Upper lobe of left lung (tissue), 6 donors: ENCODE results near the gene NRXN2. TPM values are rescaled to one million over a fixed set of nuclear protein-coding genes. Genes with fewer than 3 reads are reported as not detected.

ENCODE experiments used
- ATAC-seq, 2 donors: fragments of 200-7000 bp; cut with Tn5 transposase; one replicate each; pipeline ENCODE4 v1.9.1; 2022; ENCODE audit warnings: mild to moderate bottlenecking in 2 of 2, moderate library complexity in 2 of 2; ENCODE audit not compliant: low FRiP score in 2 of 2
- DNase-seq, 2 donors: peaks; one replicate each; pipeline ENCODE4 v3.0.0-alpha.2; 2019 to 2020
- H3K27ac ChIP-seq, 4 donors: fragments of 200-600 bp; sonication (generic); one replicate each; pipeline ENCODE4 v1.5.1; 2016 to 2019
- H3K27me3 ChIP-seq, 4 donors: fragments of 200-600 bp; sonication (generic); one replicate each; pipeline ENCODE4 v1.5.1; 2017 to 2019
- H3K36me3 ChIP-seq, 4 donors: fragments of 200-600 bp; sonication (generic); one replicate each; pipeline ENCODE4 v1.5.1; 2016 to 2019
- H3K4me1 ChIP-seq, 4 donors: fragments of 200-600 bp; sonication (generic); one replicate each; pipeline ENCODE4 v1.5.1; 2018 to 2019
- H3K4me3 ChIP-seq, 4 donors: fragments of 200-600 bp; sonication (generic); one replicate each; pipeline ENCODE4 v1.5.1; 2017 to 2019; ENCODE audit warnings: mild to moderate bottlenecking in 2 of 4, moderate library complexity in 1 of 4
- H3K9me3 ChIP-seq, 4 donors: fragments of 200-600 bp; sonication (generic); one replicate each; pipeline ENCODE4 v1.5.1; 2018 to 2019
- EP300 ChIP-seq, 4 donors: sonication (generic); formaldehyde crosslinking; IDR thresholded peaks; one replicate each; pipeline ENCODE4 v1.5.1; 2017; ENCODE audit warnings: antibody characterized with exemption in 4 of 4, control low read depth in 2 of 4
- POLR2A ChIP-seq, 4 donors: fragments of 450-650 bp; IDR thresholded peaks; one replicate each; pipeline ENCODE4 v1.5.1; 2016 to 2017; ENCODE audit warnings: antibody characterized with exemption in 4 of 4, mild to moderate bottlenecking in 2 of 4
- POLR2AphosphoS5 ChIP-seq, 2 donors: sonication (generic); formaldehyde crosslinking; IDR thresholded peaks; one replicate each; pipeline ENCODE4 v1.5.1; 2017; ENCODE audit warnings: antibody characterized with exemption in 2 of 2
- WGBS, 2 donors: methylation state at CpG; one replicate each; pipeline ENCODE4 v1.1.5; 2017 to 2018; 5-methylcytosine and 5-hydroxymethylcytosine counted together
- total RNA-seq, 6 donors: library from RNA; depleted of rRNA in 4 of 6; stranded (reverse); fragments of >200 nt in 4 of 6; gene quantifications; one replicate each; pipeline versions ENCODE4 v1.1.0 to v1.2.1, GENCODE V29; 2016 to 2021
- TF ChIP-seq, protein P1 (sequence below), 6 experiments: fragments of 450-650 bp in 4 of 6; fragments of 200-600 bp in 2 of 6; sonication (generic) in 2 of 6; IDR thresholded peaks; one replicate each; pipeline ENCODE4 v1.5.1; 2016 to 2019; ENCODE audit warnings: antibody characterized with exemption in 6 of 6
- donor health status: DM: no; HTN: no; CAD: no; lungs with moderate emphysema.
- donor health status: DM: no; HTN: yes; CAD: no; lungs with severe emphysema.

The NRXN2 gene
- total RNA-seq: 10 to 100 TPM in 1 of 6 donors, 1 to 10 TPM in 2, under 1 TPM in 1, not detected in 2; 0.59 to 21.6 (median 2.9) TPM

DNA sequence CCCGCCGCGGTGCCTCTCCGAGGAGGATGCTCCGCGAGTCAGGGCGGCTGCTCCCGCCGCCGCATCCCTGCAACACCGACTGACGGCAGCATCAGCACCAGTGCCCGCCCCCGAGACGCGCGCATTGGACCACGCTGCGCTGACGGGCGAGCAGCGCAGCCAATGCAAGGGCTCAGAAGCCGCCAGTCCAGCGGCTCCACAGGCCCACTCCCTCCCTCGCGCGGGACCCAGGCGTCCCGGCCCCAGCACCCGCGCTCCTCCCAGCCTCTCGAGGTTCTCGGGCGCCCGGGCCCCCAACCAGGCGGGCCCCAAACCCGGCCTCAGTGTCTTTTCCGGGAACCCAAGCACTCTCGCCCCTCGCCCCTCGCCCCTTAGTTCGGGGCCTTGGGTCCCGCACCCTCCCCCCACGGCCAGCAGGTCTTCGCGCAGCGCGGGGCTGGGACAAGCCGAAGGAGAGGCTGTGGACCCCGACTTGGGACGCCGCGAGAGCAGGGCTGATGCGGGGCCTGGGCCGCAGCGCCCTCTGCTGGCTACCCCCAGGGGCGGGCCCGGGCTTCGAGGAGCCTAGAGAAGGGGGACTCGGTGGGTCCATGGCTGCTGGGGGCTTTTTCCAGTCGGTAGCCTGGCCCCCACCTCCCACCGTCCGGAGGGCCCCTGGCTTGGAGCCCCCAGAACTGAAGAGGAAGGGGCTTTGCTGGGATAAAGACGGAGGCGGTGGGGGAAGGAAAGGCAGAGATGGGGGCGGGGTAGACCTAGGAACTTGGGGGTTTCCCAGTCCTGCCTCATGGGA, at the start of gene NRXN2:
TSS of gene NRXN2 (minus strand) at position 81 of the 790 bp plus-strand sequence. CDS start 9,498 bp downstream, outside the sequence.
- peak; percentile 84 to 97 for DNase-seq
- H3K4me3 ChIP-seq: peak within 1 kb of the TSS; percentile 63 to 83 (median 74)
- peaks cover 0 to 6% (median 0%) of the 10 kb centered on the region in 4 donors for H3K36me3 ChIP-seq
- peaks cover 0 to 6% (median 2%) of the 10 kb centered on the region in 4 donors for H3K27me3 ChIP-seq
- H3K27ac ChIP-seq: peak within 1 kb of the TSS in 3 of 4 donors; percentile 18 to 79 (median 75)
- H3K9me3 ChIP-seq: no peaks in the 10 kb centered on the region
- WGBS, 2 donors: 17% methylated on average over 4 of the region's 66 CpGs; no CpG with 5 or more reads in 1 of the 2 donors
- peaks cover 6 to 12% (median 8%) of the 10 kb centered on the region in 4 donors for H3K4me1 ChIP-seq
- peak; percentile 83 to 96 for ATAC-seq
- TF ChIP-seq POLR2A (IDR thresholded peaks at IDR 0.05): no peak
- TF ChIP-seq, protein P1, sequence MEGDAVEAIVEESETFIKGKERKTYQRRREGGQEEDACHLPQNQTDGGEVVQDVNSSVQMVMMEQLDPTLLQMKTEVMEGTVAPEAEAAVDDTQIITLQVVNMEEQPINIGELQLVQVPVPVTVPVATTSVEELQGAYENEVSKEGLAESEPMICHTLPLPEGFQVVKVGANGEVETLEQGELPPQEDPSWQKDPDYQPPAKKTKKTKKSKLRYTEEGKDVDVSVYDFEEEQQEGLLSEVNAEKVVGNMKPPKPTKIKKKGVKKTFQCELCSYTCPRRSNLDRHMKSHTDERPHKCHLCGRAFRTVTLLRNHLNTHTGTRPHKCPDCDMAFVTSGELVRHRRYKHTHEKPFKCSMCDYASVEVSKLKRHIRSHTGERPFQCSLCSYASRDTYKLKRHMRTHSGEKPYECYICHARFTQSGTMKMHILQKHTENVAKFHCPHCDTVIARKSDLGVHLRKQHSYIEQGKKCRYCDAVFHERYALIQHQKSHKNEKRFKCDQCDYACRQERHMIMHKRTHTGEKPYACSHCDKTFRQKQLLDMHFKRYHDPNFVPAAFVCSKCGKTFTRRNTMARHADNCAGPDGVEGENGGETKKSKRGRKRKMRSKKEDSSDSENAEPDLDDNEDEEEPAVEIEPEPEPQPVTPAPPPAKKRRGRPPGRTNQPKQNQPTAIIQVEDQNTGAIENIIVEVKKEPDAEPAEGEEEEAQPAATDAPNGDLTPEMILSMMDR (IDR thresholded peaks at IDR 0.05): peak; percentile 86 to 98 (median 92)
- no peak for TF ChIP-seq EP300 (IDR thresholded peaks at IDR 0.05)
- TF ChIP-seq POLR2AphosphoS5 (IDR thresholded peaks at IDR 0.05): no peak

DNA sequence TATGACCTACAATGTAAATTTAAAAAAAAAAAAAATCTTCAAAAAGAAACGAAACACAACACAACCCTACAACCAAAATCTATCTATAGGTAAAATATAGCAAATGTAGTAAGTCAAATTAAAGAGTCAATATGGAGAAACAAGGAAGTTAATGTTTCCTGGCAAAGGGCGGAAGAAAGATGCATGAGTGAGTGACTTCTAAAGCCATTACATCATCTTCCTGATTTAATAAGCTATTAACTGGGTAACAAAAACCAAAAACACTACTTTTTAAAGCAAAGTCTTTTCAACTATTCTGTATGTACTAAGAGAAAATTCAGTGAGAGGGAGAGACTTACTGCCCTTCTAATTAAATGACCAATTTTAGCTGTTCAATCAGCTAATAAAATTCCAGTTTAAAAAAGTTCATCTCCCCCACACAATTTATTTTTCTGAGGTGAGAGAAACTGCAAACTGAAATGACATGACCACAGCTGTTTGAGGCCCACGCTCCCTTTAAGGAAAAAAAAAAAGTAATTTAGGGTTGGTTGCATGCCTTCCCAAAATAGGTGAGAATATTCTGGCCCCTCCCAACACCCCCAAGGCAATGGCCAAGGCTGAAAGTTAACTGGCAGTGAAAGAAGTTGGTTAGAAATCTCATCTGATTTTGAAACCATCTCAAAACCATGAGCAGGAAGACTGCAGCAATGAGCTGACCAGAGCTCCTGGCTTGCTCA, 49.5 kb upstream of the NRXN2 start:
- Histone ChIP-seq H3K36me3 (peaks cover 84 to 98% (median 87%) of the 10 kb centered on the region in 4 donors), H3K27ac (peak overlapping the region; percentile 47 to 77 (median 64)), H3K4me3 (no peak overlapping the region), H3K9me3 (no peaks in the 10 kb centered on the region), H3K27me3 (no peaks in the 10 kb centered on the region), H3K4me1 (peaks cover 45 to 71% (median 50%) of the 10 kb centered on the region in 4 donors)
- ATAC-seq (no peak), DNase-seq (no peak)
- no peak for TF ChIP-seq POLR2AphosphoS5 (IDR thresholded peaks at IDR 0.05)
- TF ChIP-seq, protein P1 (IDR thresholded peaks at IDR 0.05): no peak
- TF ChIP-seq POLR2A (IDR thresholded peaks at IDR 0.05): no peak
- TF ChIP-seq EP300 (IDR thresholded peaks at IDR 0.05): no peak
- 54 to 57% methylated on average over 3 of the region's 3 CpGs for WGBS, 2 donors

DNA sequence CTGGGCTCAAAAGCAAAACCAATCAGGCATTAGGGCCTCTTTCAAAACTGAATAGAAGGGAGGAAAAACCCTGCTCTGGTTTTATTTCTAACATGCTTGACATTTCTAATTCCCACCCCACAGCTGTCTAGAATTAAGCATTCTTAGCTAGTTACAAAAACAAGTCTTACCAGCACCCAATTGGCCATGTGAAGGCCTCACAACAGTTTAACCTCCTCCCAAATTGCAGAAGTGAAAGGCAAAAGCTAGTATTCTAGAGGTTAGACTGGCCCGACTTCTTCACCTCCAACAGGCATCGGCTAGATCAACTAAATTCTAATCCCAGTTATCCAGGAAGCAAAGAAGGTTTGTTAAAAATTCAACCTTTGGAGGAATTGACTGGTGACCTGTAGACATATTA, 48.9 kb upstream of the NRXN2 start:
- Histone ChIP-seq H3K9me3 (no peaks in the 10 kb centered on the region), H3K4me3 (no peak overlapping the region), H3K27me3 (no peaks in the 10 kb centered on the region), H3K27ac (peak overlapping the region in 3 of 4 donors; percentile 47 to 77 (median 74)), H3K4me1 (peaks cover 42 to 65% (median 47%) of the 10 kb centered on the region in 4 donors), H3K36me3 (peaks cover 90 to 100% (median 93%) of the 10 kb centered on the region in 4 donors)
- DNase-seq: no peak
- WGBS, 2 donors: 47 to 78% methylated on average over 2 of the region's 2 CpGs
- no peak for TF ChIP-seq POLR2A (IDR thresholded peaks at IDR 0.05)
- peak in 1 of 2 donors; percentile 11 for ATAC-seq

DNA sequence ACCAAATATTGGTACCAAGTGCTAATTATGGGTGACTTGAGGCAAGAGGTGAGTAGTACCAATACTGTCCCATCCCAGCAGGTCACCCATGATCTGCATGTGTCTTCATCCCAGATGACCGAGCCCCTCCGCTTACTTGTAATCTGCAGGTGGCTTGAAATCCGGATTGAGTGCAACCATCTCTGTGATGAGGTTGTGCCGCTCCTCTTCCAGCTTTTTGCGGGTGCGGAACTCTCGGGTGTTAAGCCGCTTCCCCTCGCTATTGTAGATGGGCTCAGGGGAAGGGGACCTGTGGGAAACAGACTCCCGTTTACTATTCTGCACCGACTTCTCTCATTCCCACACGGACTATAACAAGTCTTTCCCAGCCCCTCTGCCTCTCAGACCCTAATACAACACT, 47.1 kb upstream of the NRXN2 start:
- 93 to 94% methylated on average over 12 of the region's 12 CpGs for WGBS, 2 donors
- no peak for TF ChIP-seq POLR2A (IDR thresholded peaks at IDR 0.05)
- TF ChIP-seq, protein P1 (IDR thresholded peaks at IDR 0.05): no peak
- TF ChIP-seq EP300 (IDR thresholded peaks at IDR 0.05): no peak
- no peak for TF ChIP-seq POLR2AphosphoS5 (IDR thresholded peaks at IDR 0.05)
- peaks cover 28 to 53% (median 33%) of the 10 kb centered on the region in 4 donors for H3K4me1 ChIP-seq
- H3K9me3 ChIP-seq: no peaks in the 10 kb centered on the region
- no peak overlapping the region for H3K4me3 ChIP-seq
- ATAC-seq (no peak), DNase-seq (no peak)
- H3K27ac ChIP-seq: no peak overlapping the region
- no peaks in the 10 kb centered on the region for H3K27me3 ChIP-seq
- H3K36me3 ChIP-seq: peaks cover 90 to 100% (median 96%) of the 10 kb centered on the region in 4 donors

DNA sequence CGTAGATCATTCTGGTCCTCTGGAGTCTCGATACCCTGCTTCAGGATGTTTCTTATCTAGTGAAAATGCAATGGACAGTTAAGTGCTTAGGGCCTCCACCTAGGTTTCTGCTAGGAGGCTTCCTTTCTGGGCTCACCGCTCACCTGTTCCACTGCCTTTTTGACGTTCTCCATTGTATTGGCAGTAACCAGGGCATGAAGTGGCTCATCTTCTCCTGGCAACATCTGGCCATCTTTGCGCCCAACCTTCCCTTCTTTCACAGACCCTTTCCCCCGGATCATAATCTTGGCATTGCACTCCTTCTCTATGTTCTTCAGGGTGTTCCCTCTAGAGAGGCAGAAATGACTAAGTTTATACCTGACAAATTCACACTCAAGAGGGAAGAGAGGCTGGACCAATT, 46.3 kb upstream of the NRXN2 start:
- H3K4me1 ChIP-seq: peaks cover 26 to 48% (median 31%) of the 10 kb centered on the region in 4 donors
- DNase-seq (no peak), ATAC-seq (no peak)
- H3K36me3 ChIP-seq: peaks cover 90 to 100% (median 96%) of the 10 kb centered on the region in 4 donors
- TF ChIP-seq POLR2AphosphoS5 (IDR thresholded peaks at IDR 0.05) (no peak), POLR2A (IDR thresholded peaks at IDR 0.05) (no peak), EP300 (IDR thresholded peaks at IDR 0.05) (no peak)
- TF ChIP-seq, protein P1 (IDR thresholded peaks at IDR 0.05): no peak
- no peak overlapping the region for H3K27ac ChIP-seq
- H3K27me3 ChIP-seq: no peaks in the 10 kb centered on the region
- H3K9me3 ChIP-seq: no peaks in the 10 kb centered on the region
- 89 to 91% methylated on average over 6 of the region's 6 CpGs for WGBS, 2 donors
- no peak overlapping the region for H3K4me3 ChIP-seq
